Choroid plexus epithelial cell (primary cell): ENCODE data around the gene IL16.
A peak's percentile ranks its signal among the peaks of the same experiment; 100 is the strongest.

Source experiments
- DNase-seq: peaks from one replicate; pipeline ENCODE4 v3.0.0-alpha.2; 2010; ENCODE audit warnings: low read depth
- H3K4me3 ChIP-seq: 2 replicates; pipeline ENCODE4 v1.5.1; 2011; ENCODE audit warnings: low read depth, mild to moderate bottlenecking, control low read depth, low read length, moderate library complexity
- TF ChIP-seq, protein P1 (sequence below): conservative IDR thresholded peaks from 2 replicates; pipeline ENCODE4 v1.5.1; 2011; ENCODE audit warnings: low read depth, mild to moderate bottlenecking, control low read depth, inconsistent platforms, low read length, moderate library complexity

The IL16 gene

DNA sequence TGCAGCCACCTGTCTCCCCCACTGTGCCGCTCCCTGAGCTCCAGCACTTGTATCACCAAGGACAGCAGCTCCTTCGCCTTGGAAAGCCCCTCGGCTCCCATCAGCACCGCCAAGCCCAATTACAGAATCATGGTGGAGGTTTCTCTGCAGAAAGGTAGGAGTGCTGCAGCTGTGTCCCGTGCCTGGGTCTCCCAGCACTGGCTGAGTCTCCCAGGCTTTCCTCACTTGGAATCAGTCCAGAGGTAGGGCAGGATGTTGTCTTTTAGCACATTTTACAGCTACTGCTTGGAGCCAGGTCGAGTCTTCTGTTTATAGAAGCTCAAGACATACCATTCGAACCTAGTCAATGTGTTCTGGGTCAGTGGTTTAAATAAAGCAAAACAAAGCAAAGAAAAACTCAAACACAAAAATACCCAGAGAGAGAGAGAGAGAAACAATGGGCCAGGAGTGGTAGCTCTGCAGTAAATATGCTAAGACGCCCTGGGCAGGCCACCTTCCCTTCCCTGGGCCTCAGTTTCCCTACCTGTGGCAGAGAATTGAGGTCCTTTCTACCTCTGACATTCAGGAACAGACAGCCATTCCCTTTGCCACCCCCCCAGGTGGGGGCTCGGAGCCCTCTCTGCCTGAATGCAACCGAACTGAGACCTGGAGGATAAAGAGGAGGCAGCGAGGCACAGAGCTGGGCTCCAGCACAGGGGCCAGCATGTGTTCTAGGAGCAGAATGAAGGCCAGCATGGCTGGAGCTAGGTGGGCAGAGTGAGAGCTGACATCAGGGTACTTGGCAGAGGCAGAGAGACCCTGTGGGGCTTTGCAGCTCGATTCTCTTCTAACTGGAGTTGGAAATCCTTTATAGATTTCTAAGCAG lies 83.2 kb downstream of the IL16 start:
- no peak overlapping the region for H3K4me3 ChIP-seq
- TF ChIP-seq, protein P1, sequence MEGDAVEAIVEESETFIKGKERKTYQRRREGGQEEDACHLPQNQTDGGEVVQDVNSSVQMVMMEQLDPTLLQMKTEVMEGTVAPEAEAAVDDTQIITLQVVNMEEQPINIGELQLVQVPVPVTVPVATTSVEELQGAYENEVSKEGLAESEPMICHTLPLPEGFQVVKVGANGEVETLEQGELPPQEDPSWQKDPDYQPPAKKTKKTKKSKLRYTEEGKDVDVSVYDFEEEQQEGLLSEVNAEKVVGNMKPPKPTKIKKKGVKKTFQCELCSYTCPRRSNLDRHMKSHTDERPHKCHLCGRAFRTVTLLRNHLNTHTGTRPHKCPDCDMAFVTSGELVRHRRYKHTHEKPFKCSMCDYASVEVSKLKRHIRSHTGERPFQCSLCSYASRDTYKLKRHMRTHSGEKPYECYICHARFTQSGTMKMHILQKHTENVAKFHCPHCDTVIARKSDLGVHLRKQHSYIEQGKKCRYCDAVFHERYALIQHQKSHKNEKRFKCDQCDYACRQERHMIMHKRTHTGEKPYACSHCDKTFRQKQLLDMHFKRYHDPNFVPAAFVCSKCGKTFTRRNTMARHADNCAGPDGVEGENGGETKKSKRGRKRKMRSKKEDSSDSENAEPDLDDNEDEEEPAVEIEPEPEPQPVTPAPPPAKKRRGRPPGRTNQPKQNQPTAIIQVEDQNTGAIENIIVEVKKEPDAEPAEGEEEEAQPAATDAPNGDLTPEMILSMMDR: no peak
- DNase-seq: peak; percentile 86

DNA sequence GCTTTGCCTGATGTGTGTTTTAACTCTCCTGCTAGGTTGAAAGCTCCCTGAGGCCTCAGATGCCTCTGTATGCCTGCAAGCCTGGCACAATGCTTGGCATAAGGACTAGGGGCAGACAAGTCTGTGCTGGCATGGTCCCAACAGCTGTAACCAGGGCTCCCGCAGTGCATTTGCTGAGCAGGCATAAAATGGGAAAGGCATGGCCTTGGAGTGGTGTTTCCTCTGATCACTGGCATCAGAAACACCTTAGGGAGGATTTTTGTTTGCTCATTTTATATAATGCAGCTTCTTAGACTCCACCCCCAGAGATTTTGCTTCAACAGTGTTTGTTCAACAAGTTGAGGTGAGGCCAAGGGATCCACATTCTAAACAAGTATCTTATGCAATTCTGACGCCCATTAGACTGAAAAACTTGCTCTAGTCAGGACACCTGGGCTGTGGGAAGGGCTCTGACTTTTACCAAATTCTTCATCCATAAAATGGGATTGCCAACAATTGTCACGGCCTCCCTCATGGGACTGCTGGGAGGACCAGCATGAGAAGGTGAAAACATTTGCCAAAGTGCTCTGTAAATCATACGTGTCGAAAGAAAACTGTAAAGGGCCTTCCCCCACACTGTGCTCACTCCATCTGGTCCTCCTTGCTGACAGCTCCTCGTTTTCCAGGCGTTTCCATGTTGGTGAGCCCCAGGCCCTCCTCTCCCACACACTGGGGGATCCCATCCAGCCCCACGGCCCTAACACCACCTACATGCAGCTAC lies 84.2 kb downstream of the IL16 start:
- TF ChIP-seq, protein P1: no peak
- DNase-seq: no peak

DNA sequence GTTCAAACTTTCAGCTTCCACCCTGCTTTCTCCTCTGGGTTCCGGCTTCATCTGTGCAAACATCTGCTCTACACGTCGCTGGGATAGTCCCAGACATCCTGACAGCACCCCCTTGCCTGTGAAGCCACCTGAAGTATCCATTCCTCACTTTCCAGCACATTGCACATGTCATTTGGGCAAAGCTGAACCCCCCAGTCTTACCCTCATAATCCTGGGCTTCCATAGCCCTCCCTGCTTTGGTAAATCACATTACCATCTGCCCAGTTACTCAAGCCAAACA lies 84.7 kb downstream of the IL16 start:
- no peak overlapping the region for H3K4me3 ChIP-seq
- no peak for DNase-seq
- TF ChIP-seq, protein P1: no peak

More for the DNA sequence above, 84.2 kb downstream of the IL16 start:
- H3K4me3 ChIP-seq: no peak overlapping the region

DNA sequence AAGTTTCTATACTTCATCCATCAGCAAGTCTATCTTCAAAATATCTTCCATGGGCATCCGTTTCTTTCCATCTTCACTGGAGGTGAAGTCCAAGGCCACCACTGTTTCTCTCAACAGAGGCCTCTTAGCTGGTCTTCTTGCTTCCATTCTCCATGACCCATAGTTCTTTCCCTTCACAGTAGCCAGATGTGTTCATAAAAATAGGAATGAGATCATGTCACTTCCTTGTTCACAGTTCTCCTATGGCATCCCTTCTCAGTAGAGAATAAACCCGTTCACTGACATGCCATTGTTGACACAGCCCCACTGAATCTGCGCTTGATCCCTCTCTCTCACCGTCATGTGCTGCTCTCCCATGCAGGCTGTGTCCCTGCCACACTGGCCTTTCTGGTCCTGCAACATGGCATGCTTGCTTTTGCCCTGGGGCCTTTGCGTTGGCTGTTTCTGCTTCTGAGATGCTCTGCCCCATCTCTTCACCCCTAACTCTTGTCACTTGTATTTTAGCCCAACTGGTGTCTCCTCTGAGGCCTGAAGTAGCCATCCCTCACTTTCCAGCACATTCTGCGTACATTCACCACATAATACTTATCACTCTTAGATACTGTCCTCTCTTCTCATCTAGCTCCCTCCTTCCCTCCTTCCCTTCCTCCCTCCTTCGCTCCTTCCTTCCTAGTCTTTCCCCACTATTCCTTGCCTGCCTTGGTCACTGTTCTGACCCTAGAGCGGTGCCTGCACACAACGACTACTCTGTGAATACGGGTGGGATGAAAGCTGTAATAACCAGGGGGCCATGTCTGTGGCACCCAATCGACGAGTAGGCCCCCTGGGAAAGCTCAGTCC lies 85.3 kb downstream of the IL16 start:
- H3K4me3 ChIP-seq: no peak overlapping the region
- no peak for DNase-seq

DNA sequence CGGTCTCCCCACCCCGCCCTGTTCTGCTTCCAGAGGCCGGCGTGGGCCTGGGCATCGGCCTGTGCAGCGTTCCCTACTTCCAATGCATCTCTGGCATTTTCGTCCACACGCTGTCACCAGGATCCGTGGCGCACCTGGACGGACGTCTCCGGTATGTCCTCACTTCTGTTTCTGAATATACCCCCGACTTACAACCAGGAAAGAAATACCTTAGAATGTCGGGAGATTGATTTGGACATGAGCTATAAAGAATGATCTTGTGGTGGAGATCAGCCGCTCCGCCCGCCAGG lies 85.9 kb downstream of the IL16 start:
- DNase-seq: no peak
- no peak overlapping the region for H3K4me3 ChIP-seq
- TF ChIP-seq, protein P1: no peak

More for the DNA sequence above, 85.3 kb downstream of the IL16 start:
- TF ChIP-seq, protein P1: no peak

DNA sequence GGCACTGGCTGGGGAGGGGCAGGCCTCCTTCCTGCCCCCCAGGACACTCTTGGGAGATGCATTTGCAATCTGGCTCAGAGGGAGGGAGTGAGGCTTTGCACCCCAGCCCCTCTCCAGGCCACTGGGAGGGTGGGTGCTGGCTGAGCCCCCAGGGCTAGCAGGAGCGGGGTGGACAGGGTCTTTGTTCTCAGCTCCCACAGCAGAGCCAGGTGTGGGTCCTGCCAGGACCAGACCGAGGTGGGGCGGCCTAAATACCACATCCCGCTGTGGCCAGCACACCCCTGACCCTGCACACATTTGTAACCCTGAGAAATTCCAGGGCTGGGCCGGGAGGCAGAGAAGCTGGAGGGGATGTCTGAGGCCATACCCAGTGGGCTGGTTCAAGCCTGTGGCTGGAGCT lies 86.2 kb downstream of the IL16 start:
- DNase-seq: no peak
- no peak overlapping the region for H3K4me3 ChIP-seq
- TF ChIP-seq, protein P1: no peak
